CD4-positive, alpha-beta T cell treated with Interleukin-21 for 1 hour (primary cell): ENCODE results near the gene ARHGEF4.
"Not testable (repeated sequence)": the region's sequence is repeated elsewhere in the genome, so short reads cannot be mapped to it uniquely, and the experiment has no call there.

Experiments used
- DNase-seq: peaks from one replicate; pipeline ENCODE4 v3.0.0-alpha.2; 2020

ARHGEF4 gene

DNA sequence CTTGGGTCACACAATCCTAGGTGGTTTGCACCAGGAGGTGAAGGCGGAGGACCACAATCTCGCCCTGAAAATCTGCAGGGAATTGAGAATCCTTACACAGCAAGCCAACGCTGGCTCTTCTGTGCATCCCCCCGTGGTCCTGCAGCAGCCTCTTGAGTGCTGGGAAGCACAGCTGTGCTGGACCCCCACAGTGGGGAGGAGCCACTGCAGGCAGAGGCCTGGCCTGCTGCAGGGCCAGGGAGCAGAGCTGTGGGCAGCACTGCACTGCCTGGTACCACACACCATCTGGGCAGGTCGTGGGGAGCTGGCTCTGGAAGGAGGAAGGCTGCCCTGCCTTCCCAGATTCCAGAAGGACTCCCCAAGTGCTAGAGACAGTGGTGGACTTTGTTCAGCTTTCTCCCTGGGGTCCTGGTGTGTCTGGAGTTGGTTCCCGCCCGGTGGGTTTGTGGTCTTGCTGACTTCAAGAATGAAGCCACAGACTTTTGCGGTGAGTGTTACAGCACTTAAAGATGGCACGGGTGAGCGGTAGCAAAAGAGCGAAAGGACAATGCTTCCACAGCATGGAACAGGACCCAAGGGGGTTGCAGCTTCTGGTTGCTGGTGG is 150.3 kb downstream of the ARHGEF4 start:
- no peak for DNase-seq

DNA sequence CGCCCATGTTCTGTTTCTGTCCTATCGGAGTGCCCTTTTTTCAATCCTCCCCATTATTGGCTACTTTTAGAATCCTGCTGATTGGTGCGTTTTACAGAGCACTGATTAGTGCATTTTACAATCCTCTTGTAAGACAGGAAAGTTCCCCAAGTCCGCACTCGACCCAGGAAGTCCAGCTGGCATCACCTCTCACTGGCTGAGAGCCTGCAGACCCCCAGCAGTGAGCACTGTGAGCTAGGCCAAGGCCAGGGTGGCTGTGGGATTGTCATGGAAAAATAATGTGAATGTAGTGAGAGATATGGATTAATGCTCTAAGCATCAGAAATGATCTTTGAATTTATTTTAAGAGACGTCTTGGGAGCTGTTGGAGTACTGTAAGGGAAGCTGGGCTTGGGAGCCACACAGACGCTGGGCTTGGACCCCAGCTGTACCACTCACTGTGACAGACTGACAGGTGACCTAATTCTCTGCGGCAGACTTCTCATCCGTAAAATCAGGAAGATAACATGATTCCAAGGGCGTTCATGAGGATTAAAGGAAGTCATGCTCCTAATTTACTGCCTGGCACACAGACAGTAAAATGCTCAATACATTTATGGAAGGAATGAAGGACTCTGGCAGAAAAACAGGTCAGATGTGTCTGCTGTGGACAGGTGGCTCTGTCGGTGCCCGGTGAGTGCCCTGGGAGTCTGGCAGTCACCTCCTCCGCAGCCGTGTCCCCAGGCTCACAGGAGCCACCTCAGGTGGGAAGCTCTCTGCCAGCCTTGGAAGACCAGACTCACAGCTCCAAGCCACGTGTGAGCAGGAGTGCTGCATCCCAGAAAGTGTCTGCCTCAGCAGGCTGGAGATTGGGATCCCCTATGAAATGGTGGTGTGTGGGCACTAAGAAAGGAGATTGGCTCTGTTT is 151.1 kb downstream of the ARHGEF4 start:
- DNase-seq, result no peak

DNA sequence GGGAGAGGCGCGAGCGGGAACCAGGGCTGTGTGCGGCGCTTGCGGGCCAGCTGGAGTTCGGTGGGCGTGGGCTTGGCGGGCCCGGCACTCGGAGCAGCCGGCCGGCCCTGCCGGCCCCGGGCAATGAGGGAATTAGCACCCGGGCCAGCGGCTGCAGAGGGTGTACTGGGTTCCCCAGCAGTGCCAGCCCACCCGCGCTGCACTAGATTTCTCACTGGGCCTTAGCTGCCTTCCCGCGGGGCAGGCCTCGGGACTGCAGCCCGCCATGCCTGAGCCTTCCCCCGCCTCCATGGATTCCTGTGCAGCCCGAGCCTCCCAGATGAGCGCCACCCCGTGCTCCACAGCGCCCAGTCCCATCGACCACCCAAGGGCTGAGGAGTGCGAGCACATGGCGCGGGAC is 154.7 kb downstream of the ARHGEF4 start:
- not testable (repeated sequence) for DNase-seq

DNA sequence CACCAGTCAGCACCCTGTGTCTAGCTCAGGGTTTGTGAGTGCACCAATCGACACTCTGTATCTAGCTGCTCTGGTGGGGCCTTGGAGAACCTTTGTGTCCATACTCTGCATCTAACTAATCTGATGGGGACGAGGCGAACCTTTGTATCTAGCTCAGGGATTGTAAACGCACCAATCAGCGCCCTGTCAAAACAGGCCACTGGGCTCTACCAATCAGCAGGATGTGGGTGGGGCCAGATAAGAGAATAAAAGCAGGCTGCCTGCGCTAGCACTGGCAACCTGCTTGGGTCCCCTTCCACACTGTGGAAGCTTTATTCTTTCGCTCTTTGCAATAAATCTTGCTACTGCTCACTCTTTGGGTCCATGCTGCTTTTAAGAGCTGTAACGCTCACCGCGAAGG is 155.3 kb downstream of the ARHGEF4 start:
- DNase-seq, result not testable (repeated sequence)

DNA sequence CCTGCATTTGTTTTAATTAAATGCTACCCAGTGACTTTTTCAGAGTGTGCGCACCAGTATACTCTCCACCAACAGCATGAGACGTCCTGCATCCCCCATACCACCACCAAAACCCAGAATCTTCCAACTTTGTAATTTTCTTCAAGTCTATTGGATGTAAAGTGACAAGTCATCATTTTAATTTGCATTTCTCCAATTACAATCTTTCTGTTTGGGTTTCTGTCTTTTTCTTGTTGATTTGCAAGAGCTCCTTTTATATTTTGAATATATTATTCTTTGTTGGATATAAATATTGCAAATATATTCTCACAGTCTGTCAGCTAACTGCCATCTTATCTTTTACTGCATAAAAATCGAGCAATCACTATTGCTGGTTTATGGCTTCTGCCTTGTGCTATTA is 160.0 kb downstream of the ARHGEF4 start:
- no peak for DNase-seq

DNA sequence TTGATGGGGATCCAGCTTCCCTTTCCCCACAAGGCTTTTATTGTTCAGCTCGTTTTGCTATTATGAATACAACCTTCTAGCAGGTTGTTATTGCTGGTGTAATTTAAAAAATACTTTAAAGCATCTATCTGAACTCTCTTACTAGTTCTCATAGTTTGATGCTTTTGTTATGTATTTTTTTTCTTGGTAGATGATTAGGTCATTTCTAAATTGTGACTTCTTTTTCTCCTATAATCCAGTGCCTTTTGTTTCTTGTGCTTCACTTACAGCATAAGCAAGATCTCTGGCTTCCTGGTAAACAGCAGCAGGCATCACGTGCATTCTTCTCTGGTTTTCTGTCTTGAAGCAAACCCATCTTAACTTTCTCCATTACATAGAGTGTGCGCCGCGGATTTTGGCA is 160.5 kb downstream of the ARHGEF4 start:
- DNase-seq, result no peak

DNA sequence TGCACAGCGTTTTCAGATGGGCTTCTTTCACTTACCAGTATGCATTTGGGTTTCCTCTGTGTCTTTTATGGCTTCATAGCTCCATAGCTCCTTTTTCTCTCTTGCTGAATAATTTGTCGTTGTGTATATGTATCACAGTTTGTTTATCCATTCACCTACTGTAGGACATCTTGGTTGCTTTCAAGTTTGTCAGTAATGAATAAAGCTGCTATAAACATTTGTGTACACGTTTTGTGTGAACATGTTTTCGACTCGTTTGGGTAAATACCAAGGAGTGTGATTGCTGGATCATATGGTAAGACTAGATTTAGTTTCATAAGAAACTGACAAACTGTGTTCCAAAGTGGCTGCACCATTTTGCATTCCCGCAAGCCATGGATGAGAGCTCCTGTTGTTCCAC is 161.8 kb downstream of the ARHGEF4 start:
- no peak for DNase-seq

DNA sequence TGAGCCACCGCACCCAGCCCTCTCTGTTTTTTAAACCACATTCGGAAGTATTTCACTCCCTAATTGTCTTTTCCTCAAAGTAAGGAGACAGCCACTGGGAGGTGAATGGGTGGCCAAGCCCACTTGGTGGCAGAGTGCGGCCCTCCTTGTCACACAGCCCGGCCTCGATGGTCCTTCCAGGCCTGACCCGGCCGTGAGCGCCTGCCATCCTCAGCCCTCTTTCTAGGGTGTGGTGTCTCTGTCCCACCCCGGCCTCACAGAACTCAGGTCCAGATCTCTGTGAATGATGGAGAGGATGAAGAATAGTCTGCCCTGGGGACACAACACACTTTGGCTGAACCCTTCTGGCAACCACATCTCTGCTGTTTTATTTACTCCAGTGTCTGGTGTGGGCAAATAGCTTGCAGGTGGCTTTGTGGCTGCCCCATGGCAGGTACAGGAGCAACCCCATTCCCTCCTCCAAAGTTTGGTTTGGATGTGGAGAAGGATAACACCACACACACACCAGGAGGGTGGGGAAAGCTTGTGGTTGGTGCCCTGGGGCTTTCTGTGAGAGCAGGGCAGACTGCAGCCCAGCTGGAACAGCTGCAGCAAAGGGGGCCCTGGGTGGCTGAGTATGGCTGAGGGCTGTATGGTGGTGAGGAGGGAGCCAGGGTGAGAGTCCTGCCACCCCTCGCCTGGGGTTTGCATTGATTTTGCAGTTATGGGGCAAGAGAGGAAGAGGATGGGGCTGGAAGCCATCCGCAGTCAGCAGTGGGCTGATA is 167.9 kb downstream of the ARHGEF4 start:
- no peak for DNase-seq

DNA sequence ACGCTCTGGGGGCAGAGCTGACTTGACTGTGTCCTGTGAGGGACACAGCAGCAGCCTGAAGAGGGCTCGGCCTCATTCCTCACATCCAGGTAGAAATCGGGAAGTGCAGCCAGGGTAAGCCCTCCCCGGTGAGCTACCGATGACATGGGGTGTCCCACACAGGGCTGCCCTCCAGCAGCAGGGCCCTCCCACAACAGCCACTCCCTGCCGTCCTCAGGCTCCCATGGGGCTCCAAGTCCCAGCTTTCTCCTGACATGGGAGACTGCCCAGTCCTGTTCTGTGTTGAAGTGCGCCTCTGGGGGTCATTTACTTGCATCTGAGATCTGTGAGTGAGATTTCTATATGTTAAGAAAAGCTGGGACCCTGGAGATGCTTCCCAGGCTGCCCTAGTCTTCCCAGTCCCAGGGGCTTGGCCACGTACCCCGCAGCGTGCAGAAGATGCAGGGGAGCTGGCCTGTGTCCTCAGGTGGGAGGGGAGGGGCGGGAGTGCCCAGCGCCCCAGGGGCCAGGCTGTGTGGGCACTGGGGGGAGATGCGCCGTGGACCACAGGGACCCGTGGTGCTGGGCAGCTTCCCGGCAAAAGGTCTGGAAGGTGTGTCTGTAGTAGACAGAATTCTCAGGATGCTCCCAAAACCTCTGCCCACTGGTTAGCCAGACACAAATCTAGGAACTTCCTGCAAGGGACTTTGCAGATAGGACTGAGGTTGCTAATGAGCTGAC is 168.7 kb downstream of the ARHGEF4 start:
- DNase-seq, result no peak

DNA sequence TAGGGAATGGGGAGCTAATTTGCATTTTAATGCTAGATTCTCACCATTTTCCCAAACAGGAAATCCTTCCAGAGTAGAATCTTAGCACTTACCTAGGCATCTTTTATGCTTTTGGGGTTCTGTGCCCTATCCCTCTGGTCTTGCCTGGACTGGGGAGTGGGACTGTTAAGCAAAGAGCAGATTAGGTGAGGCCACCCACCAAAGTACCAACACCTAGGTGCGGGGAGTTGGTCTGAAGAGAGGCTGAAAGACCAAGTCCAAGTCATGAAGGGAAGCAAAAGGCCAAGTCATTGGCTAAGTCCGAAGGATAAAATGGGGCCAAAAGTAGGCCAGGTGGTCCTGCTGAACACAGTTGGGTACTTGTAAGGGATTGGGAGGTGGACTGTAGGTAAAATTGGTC is 169.8 kb downstream of the ARHGEF4 start:
- DNase-seq, result no peak

DNA sequence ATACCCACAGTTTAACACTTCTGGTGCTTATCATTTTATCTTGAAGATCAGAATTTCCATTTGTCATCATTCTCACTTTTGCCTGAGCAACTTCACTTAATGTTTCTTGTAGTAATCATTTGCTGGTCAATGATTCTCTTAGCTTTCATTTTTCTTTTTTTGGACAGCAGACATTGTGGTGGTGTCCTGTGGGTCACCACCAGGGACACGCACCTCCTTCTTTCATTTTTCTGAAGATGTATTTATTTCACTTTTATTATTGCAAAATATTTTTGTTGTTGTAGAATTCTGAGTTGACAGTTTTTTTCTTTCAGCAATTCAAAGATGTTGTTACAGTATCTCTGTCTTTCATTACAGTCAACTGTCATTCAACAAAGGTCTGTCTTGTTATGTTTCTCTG is 172.3 kb downstream of the ARHGEF4 start:
- no peak for DNase-seq

DNA sequence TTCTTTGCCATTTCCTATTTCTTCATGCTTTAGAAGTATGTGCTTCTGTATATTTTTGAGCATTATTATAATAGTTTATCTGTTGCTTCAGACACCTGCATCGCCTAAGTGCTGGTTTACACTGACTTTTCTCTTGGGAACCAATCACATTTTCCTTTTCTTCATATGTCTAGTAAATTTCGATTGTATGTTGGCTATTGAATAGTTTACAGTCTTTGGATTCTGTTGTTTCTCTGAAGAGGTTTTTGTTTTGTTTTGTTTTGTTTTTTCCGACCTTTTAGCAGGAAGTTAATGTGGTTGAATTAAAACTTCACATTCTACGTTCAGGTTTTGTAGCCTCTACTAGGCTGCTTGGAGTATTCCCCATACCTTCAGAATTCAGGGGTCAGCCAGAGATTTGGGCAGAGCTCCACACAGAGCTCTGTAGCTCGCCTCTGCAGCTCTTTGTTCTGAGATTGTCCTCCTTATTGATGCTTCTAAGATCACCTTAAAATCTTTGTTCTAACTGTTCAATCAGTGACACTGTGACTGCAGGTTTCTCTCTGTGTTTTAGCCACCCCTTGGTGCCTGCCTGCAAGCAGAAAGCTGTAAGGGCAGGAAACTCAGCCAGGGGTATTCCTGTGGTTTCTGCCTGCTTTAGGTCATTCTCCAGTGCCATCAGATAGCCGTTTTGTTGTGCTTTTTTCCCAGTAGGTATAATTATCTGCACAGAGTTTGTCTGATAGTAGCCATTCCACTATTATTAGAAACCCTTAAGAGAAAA is 173.2 kb downstream of the ARHGEF4 start:
- DNase-seq, result no peak

DNA sequence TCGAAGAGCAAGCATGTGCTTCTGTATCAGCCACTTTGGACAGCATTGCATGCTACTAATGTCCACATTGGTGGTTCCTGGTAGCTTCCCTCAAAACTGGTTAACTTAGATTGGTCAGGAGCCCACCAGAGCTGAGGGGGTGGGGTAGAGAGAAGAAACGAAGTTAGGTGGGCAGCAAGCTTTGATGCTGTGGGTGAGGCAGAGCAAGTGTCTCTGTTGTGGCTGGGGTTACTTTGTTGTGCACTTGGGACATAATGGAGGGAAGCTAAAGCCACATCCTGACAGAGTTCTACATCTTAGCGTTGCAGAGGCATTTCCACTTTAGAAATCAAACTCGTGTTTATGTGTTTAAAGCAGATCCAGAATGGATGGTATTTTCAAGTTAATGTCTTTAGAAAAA is 173.9 kb downstream of the ARHGEF4 start:
- peak; percentile 4 for DNase-seq

DNA sequence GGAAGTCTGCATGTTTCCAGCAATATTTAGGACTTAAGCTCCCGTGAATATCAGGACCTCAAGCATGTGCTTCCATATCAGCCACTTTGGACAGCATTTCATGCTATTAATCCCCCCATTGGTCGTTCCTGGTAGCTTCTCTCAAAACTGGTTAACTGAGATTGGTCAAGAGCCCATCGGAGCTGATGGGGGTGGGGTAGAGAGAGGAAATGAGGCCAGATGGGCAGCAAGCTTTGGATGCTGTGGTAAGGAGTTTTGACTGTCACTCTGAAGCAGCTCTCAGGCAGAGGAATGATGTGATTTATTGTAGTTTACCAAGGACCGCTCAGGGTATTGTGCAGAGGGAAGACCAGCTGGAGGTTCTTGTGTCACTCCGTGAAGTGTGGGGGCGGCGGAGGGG is 174.8 kb downstream of the ARHGEF4 start:
- DNase-seq, result no peak

DNA sequence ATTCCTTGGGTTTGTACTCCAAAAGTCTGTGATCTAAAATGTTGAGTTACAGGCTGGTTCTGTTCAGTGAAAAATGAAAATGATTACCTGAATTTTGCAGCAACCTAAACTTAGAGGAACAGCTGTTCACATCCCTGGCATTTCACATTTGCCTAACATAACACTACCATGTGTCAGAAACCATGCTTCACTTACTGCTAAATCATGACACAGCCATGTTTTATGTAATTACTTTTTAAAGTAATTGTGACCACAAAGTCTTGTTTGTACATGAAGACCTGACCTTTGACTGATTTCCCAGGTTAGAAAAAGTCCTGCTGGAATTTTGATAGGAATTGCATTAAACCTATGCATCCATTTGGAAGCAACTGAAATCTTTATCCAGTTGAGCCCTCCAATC is 177.4 kb downstream of the ARHGEF4 start:
- DNase-seq, result no peak

DNA sequence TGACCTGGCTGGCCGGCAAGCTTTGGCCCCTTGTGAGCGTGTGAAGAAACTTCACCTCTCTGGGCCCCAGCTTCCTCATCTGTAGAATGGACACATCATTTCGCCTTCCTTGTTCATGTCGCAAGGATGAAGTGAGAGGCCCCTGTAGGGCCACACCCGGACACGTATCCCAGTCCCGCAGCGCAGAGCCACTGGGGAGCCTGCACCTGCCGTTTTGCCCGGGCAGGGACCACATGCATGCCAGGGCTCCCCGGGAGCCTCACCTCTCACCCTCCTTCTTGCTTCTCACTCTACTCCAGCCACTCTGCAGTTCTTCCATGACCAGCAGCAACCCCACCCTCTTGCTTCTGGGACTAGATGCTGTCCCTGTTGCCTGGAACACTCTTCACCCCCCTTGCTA is 179.1 kb downstream of the ARHGEF4 start:
- DNase-seq, result no peak

DNA sequence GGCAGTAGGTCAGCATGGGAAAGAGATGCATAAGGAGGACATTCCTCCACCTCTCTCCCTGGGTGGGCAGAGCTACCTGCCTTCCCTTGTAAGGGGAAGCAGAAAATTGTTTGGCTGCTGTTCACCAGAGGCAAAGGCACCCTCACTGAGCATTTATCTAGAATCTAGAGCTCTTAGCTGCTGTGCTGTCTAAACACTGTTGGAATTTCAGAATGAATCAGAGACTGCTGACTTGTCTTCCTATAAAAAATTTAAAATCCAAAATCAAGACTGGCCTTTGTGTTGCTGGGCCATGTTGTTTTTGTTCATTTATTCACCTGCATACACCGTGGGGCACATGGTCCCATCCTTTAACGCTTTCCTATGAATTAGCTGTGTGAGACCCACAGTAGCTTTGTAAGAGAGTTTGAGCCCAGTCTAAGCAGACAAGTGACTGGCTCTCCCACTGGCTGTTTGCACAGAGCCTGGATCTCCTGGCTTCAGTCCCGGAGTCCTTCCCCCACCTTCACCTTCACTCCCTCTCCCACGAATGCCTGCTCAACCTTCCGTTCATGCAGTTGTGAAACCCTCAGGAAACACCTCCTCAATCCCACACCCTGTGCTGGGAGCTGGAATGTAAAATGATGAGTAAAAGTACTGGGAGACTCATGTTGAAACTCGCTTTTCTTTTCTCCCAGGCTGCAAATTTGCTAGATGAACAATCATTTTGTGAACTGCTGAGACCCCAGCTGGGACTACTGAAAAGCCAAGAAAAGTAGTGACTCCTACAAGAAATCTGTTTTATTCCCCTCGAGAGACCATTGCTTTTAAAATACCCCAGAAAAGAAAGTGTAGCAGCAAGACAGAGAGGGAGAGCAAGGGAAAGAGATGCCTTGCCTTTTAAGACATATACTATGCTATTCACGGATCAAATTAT is 180.4 kb downstream of the ARHGEF4 start:
- no peak for DNase-seq

DNA sequence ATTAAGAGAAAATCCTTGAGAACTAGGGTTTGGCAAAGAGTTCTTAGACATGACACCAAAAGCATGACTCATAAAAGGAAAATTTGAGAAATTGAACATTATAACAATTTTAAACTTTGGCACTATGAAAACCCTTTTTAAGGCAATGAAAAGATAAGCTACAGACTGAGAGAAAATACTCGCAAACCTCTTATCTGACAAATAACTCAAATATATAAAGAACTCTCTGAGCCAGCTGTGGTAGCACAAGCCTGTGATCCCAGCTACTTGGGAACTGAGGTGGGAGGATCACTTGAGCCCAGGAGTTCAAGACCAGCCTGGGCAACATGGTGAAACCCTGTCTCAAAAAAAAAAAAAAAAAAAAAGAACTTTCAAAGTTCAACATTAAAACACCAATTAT is 186.0 kb downstream of the ARHGEF4 start:
- no peak for DNase-seq

DNA sequence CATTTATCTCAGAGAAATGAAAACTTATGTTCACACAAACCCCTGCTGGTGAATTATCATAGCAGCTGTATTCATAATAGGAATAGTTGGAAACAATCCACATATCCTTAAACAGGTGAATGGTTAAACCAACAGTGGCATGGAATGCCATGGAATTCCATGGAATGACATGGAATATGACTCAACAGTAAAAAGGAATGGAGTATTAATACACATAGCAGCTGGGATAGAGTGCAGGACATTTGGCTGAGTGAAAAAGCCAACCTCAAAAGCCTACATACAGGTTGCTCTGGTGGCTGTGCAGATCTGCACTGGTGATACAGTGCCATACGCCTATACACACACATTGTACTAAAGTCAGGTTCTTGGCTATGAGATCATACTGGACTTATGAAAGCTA is 187.0 kb downstream of the ARHGEF4 start:
- DNase-seq, result no peak

DNA sequence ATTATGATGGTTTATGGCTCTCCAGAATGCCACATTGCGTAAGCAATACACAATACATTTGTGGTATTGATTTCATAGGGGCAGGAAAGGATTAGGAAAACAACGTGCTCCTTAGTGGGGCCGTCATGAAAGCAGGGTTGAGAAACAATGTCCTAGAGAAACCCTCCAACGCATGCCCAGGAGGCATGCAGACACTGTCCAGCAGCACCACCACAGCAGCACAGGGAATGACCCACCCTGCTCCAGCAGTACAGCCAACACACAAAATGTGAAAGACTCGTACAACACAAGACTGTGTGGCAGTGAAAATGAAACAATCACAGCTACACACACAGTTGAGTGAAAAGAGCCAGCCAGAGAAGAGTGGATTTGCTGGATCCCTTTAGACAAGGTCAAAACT is 190.2 kb downstream of the ARHGEF4 start:
- no peak for DNase-seq
